HepG2 (cell line): ENCODE data around the gene GPT2. TPM values are rescaled to one million over a fixed set of nuclear protein-coding genes. Genes with fewer than 3 reads are reported as not detected.

Experiments used
- FOSL1 ChIP-seq: sonication (generic); formaldehyde crosslinking; IDR thresholded peaks from 2 replicates; pipeline ENCODE4 v1.9.0; 2021; ENCODE audit warnings: missing genetic modification reagents, borderline replicate concordance
- YY1 ChIP-seq: IDR thresholded peaks from 2 replicates; pipeline ENCODE4 v1.6.1; 2011; ENCODE audit warnings: low read length, low read depth, moderate library complexity, mild to moderate bottlenecking; ENCODE audit not compliant: insufficient read depth, insufficient replicate concordance
- ZNF780A ChIP-seq: sonication (generic); formaldehyde crosslinking; IDR thresholded peaks from 2 replicates; pipeline ENCODE4 v1.8.0; 2022; ENCODE audit warnings: mild to moderate bottlenecking, missing genetic modification reagents, moderate library complexity
- polyA plus RNA-seq, 8 experiments: library from polyadenylated mRNA; depleted of rRNA in 3 of 8; stranded (reverse) in 7 of 8; unstranded in 1 of 8; fragments of >200 nt; fragmentation: Illumina TruSeq in 4 of 8; extraction: Trizol in 4 of 8; gene quantifications; 2 replicates each; pipeline versions ENCODE4 v1.2.1 to v1.2.3, GENCODE V29; 2011 to 2016; ENCODE audit warnings: low read depth in 4 of 8, missing spikeins in 1 of 8, mixed read lengths in 1 of 8; ENCODE audit not compliant: insufficient read depth in 1 of 8
- total RNA-seq, 5 experiments: library from RNA; depleted of rRNA; stranded (reverse); fragments of >200 nt; fragmentation: Illumina TruSeq; extraction: Trizol; gene quantifications; 2 replicates each; pipeline ENCODE4 v1.2.3, GENCODE V29; 2016; ENCODE audit warnings: low read depth in 1 of 5
- TF ChIP-seq, protein P1 (sequence below): sonication (generic); formaldehyde crosslinking; IDR thresholded peaks from one replicate; pipeline ENCODE4 v1.5.1; 2020; ENCODE audit warnings: mild to moderate bottlenecking, missing genetic modification reagents; ENCODE audit errors: not compliant biosample characterization
- TF ChIP-seq, protein P2 (sequence below): sonication (generic); formaldehyde crosslinking; IDR thresholded peaks from 2 replicates; pipeline ENCODE4 v1.8.0; 2022; ENCODE audit warnings: missing genetic modification reagents, mild to moderate bottlenecking, moderate library complexity, borderline replicate concordance
- TF ChIP-seq, protein P3 (sequence below): sonication (generic); formaldehyde crosslinking; IDR thresholded peaks from 2 replicates; pipeline ENCODE4 v1.5.0; 2020; ENCODE audit warnings: mild to moderate bottlenecking, low read depth, missing genetic modification reagents, borderline replicate concordance
- TF ChIP-seq, protein P4 (sequence below): sonication (generic); formaldehyde crosslinking; IDR thresholded peaks from 2 replicates; pipeline ENCODE4 v1.4.0; 2020; ENCODE audit warnings: low read depth, missing genetic modification reagents
- TF ChIP-seq, protein P5 (sequence below): sonication (generic); formaldehyde crosslinking; IDR thresholded peaks from 2 replicates; pipeline ENCODE4 v1.4.0; 2020; ENCODE audit warnings: missing genetic modification reagents, mild to moderate bottlenecking, borderline replicate concordance
- TF ChIP-seq, protein P6 (sequence below): sonication (generic); formaldehyde crosslinking; IDR thresholded peaks from 2 replicates; pipeline ENCODE4 v1.5.1; 2020; ENCODE audit warnings: missing genetic modification reagents, mild to moderate bottlenecking, borderline replicate concordance

Gene GPT2
- total and polyA plus RNA-seq, 2 of the 13 experiments (the other 11 are each of a cell fraction or from before 2014, with no cell fraction given), result 138 to 267 TPM

DNA sequence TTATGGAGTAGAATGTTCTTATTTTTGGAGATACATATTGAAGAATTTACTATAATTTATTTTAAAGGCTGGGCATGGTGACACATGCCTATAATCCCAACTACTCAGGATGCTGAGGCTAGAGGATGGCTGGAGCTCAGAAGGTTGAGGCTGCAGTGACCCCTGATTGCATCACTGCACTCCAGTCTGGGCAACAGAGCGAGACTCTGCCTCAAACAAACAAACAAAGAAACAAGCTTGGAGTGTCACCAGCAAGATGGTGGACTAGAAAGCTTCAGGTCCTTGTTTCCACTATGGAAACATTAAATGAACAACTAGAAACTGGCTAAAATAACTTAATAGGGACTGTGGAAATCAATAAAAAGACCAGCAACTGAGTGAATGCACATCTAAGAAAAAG lies 17.9 kb upstream of the GPT2 start (continued):
- TF ChIP-seq, protein P1, sequence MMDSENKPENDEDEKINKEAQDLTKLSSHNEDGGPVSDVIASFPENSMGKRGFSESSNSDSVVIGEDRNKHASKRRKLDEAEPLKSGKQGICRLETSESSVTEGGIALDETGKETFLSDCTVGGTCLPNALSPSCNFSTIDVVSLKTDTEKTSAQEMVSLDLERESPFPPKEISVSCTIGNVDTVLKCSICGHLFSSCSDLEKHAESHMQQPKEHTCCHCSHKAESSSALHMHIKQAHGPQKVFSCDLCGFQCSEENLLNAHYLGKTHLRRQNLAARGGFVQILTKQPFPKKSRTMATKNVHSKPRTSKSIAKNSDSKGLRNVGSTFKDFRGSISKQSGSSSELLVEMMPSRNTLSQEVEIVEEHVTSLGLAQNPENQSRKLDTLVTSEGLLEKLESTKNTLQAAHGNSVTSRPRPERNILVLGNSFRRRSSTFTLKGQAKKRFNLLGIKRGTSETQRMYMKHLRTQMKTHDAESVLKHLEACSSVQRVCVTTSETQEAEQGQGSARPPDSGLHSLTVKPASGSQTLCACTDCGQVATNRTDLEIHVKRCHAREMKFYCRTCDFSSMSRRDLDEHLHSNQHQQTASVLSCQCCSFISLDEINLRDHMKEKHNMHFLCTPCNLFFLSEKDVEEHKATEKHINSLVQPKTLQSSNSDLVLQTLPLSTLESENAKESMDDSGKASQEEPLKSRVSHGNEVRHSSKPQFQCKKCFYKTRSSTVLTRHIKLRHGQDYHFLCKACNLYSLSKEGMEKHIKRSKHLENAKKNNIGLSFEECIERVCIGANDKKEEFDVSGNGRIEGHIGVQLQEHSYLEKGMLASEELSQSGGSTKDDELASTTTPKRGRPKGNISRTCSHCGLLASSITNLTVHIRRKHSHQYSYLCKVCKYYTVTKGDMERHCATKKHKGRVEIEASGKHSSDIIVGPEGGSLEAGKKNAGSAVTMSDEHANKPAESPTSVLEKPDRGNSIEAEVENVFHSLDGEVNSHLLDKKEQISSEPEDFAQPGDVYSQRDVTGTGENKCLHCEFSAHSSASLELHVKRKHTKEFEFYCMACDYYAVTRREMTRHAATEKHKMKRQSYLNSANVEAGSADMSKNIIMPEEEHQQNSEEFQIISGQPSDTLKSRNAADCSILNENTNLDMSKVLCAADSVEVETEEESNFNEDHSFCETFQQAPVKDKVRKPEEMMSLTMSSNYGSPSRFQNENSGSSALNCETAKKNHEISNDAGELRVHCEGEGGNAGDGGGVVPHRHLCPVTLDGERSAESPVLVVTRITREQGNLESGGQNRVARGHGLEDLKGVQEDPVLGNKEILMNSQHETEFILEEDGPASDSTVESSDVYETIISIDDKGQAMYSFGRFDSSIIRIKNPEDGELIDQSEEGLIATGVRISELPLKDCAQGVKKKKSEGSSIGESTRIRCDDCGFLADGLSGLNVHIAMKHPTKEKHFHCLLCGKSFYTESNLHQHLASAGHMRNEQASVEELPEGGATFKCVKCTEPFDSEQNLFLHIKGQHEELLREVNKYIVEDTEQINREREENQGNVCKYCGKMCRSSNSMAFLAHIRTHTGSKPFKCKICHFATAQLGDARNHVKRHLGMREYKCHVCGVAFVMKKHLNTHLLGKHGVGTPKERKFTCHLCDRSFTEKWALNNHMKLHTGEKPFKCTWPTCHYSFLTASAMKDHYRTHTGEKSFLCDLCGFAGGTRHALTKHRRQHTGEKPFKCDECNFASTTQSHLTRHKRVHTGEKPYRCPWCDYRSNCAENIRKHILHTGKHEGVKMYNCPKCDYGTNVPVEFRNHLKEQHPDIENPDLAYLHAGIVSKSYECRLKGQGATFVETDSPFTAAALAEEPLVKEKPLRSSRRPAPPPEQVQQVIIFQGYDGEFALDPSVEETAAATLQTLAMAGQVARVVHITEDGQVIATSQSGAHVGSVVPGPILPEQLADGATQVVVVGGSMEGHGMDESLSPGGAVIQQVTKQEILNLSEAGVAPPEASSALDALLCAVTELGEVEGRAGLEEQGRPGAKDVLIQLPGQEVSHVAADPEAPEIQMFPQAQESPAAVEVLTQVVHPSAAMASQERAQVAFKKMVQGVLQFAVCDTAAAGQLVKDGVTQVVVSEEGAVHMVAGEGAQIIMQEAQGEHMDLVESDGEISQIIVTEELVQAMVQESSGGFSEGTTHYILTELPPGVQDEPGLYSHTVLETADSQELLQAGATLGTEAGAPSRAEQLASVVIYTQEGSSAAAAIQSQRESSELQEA (CRISPR knock-in tag), result no peak
- TF ChIP-seq, protein P2, sequence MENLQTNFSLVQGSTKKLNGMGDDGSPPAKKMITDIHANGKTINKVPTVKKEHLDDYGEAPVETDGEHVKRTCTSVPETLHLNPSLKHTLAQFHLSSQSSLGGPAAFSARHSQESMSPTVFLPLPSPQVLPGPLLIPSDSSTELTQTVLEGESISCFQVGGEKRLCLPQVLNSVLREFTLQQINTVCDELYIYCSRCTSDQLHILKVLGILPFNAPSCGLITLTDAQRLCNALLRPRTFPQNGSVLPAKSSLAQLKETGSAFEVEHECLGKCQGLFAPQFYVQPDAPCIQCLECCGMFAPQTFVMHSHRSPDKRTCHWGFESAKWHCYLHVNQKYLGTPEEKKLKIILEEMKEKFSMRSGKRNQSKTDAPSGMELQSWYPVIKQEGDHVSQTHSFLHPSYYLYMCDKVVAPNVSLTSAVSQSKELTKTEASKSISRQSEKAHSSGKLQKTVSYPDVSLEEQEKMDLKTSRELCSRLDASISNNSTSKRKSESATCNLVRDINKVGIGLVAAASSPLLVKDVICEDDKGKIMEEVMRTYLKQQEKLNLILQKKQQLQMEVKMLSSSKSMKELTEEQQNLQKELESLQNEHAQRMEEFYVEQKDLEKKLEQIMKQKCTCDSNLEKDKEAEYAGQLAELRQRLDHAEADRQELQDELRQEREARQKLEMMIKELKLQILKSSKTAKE (CRISPR knock-in tag), result peak; percentile 53; the same call in 1 of the 2 replicates
- TF ChIP-seq, protein P3, sequence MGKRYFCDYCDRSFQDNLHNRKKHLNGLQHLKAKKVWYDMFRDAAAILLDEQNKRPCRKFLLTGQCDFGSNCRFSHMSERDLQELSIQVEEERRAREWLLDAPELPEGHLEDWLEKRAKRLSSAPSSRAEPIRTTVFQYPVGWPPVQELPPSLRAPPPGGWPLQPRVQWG (CRISPR knock-in tag), result no peak
- TF ChIP-seq FOSL1 (CRISPR knock-in tag) (no peak), ZNF780A (CRISPR knock-in tag) (no peak), YY1 (peak; percentile 26)
- TF ChIP-seq, protein P4, sequence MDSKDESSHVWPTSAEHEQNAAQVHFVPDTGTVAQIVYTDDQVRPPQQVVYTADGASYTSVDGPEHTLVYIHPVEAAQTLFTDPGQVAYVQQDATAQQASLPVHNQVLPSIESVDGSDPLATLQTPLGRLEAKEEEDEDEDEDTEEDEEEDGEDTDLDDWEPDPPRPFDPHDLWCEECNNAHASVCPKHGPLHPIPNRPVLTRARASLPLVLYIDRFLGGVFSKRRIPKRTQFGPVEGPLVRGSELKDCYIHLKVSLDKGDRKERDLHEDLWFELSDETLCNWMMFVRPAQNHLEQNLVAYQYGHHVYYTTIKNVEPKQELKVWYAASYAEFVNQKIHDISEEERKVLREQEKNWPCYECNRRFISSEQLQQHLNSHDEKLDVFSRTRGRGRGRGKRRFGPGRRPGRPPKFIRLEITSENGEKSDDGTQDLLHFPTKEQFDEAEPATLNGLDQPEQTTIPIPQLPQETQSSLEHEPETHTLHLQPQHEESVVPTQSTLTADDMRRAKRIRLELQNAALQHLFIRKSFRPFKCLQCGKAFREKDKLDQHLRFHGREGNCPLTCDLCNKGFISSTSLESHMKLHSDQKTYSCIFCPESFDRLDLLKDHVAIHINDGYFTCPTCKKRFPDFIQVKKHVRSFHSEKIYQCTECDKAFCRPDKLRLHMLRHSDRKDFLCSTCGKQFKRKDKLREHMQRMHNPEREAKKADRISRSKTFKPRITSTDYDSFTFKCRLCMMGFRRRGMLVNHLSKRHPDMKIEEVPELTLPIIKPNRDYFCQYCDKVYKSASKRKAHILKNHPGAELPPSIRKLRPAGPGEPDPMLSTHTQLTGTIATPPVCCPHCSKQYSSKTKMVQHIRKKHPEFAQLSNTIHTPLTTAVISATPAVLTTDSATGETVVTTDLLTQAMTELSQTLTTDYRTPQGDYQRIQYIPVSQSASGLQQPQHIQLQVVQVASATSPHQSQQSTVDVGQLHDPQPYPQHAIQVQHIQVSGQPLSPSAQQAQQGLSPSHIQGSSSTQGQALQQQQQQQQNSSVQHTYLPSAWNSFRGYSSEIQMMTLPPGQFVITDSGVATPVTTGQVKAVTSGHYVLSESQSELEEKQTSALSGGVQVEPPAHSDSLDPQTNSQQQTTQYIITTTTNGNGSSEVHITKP, result no peak
- TF ChIP-seq, protein P5, sequence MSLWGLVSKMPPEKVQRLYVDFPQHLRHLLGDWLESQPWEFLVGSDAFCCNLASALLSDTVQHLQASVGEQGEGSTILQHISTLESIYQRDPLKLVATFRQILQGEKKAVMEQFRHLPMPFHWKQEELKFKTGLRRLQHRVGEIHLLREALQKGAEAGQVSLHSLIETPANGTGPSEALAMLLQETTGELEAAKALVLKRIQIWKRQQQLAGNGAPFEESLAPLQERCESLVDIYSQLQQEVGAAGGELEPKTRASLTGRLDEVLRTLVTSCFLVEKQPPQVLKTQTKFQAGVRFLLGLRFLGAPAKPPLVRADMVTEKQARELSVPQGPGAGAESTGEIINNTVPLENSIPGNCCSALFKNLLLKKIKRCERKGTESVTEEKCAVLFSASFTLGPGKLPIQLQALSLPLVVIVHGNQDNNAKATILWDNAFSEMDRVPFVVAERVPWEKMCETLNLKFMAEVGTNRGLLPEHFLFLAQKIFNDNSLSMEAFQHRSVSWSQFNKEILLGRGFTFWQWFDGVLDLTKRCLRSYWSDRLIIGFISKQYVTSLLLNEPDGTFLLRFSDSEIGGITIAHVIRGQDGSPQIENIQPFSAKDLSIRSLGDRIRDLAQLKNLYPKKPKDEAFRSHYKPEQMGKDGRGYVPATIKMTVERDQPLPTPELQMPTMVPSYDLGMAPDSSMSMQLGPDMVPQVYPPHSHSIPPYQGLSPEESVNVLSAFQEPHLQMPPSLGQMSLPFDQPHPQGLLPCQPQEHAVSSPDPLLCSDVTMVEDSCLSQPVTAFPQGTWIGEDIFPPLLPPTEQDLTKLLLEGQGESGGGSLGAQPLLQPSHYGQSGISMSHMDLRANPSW, result no peak
- TF ChIP-seq, protein P6, sequence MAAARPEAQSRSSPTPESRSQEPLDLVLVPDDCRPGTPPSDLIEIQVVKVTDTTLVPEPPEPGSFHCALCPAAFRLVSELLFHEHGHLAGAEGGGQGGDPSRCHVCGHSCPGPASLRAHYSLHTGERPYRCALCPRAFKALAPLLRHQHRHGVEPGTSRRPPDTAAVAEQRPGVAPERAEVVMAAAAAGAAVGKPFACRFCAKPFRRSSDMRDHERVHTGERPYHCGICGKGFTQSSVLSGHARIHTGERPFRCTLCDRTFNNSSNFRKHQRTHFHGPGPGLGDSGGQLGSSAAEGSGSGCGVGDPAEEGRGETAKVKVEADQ (CRISPR knock-in tag), result no peak
